CD14-positive monocyte (primary cell): ENCODE results near the gene ARL15. TPM values are rescaled to one million over a fixed set of nuclear protein-coding genes. Genes with fewer than 3 reads are reported as not detected.
A peak's percentile ranks its signal among the peaks of the same experiment; 100 is the strongest.

ENCODE experiments used
- DNase-seq, 3 donors: peaks; one replicate each; pipeline ENCODE4 v3.0.0-alpha.2; 2011 to 2022
- H2AFZ ChIP-seq: 2 replicates; pipeline ENCODE4 v1.6.0; 2012; ENCODE audit warnings: mild to moderate bottlenecking, low read depth, low read length, inconsistent platforms; ENCODE audit not compliant: insufficient read depth, poor library complexity, severe bottlenecking
- H3K27ac ChIP-seq, 2 donors: 1 replicate in 1 of 2; 2 replicates in 1 of 2; pipeline ENCODE4 v1.5.1; 2012 to 2013; ENCODE audit warnings: low read length in 2 of 2, control low read depth in 1 of 2, inconsistent platforms in 1 of 2, low read depth in 1 of 2, mild to moderate bottlenecking in 1 of 2
- H3K27me3 ChIP-seq, 2 donors: one replicate each; pipeline versions ENCODE4 v1.6.0 to v1.6.1; 2011 to 2013; ENCODE audit warnings: low read length in 2 of 2; ENCODE audit not compliant: control insufficient read depth in 2 of 2, insufficient read depth in 2 of 2
- H3K36me3 ChIP-seq, 2 donors: replicated peaks in 1 of 2; 1 replicate in 1 of 2; 2 replicates in 1 of 2; pipeline versions ENCODE4 v1.5.1 to v1.6.1; 2012 to 2013; ENCODE audit warnings: low read length in 2 of 2, control low read depth in 1 of 2, inconsistent platforms in 1 of 2, mild to moderate bottlenecking in 1 of 2; ENCODE audit not compliant: insufficient read depth in 2 of 2, control insufficient read depth in 1 of 2
- H3K4me1 ChIP-seq, 2 donors: 1 replicate in 1 of 2; 2 replicates in 1 of 2; pipeline versions ENCODE4 v1.5.1 to v1.6.1; 2012 to 2013; ENCODE audit warnings: low read length in 2 of 2, control low read depth in 1 of 2, inconsistent platforms in 1 of 2, mild to moderate bottlenecking in 1 of 2, moderate library complexity in 1 of 2; ENCODE audit not compliant: insufficient read depth in 2 of 2, control insufficient read depth in 1 of 2
- H3K4me2 ChIP-seq: replicated peaks from 2 replicates; pipeline ENCODE3; 2012; ENCODE audit warnings: low read length, moderate library complexity, mild to moderate bottlenecking; ENCODE audit not compliant: poor library complexity, severe bottlenecking; ENCODE audit errors: extremely low read depth
- H3K4me3 ChIP-seq, 3 experiments: fragments of 200-600 bp in 1 of 3; sonication (generic) in 1 of 3; replicated peaks in 1 of 3; 1 replicate in 2 of 3; 2 replicates in 1 of 3; pipeline ENCODE4 v1.5.1; 2011 to 2013; ENCODE audit warnings: low read length in 3 of 3, mild to moderate bottlenecking in 3 of 3, control low read depth in 2 of 3, low read depth in 2 of 3, inconsistent platforms in 1 of 3, moderate library complexity in 1 of 3
- H3K79me2 ChIP-seq: 2 replicates; pipeline ENCODE4 v1.6.0; 2012; ENCODE audit warnings: mild to moderate bottlenecking, control low read depth, inconsistent platforms, low read length, moderate library complexity; ENCODE audit not compliant: insufficient read depth
- H3K9ac ChIP-seq: 2 replicates; pipeline ENCODE4 v1.6.0; 2017; ENCODE audit warnings: low read length, mild to moderate bottlenecking; ENCODE audit not compliant: insufficient read depth, poor library complexity, severe bottlenecking
- H3K9me3 ChIP-seq, 2 donors: replicated peaks in 1 of 2; 1 replicate in 1 of 2; 2 replicates in 1 of 2; pipeline versions ENCODE4 v1.5.1 to v1.6.1; 2012 to 2013; ENCODE audit warnings: low read length in 2 of 2, control low read depth in 1 of 2; ENCODE audit not compliant: control insufficient read depth in 1 of 2, insufficient read depth in 1 of 2
- H4K20me1 ChIP-seq: 2 replicates; pipeline ENCODE4 v1.6.0; 2012; ENCODE audit warnings: mild to moderate bottlenecking, low read length, control low read depth, moderate library complexity; ENCODE audit not compliant: insufficient read depth
- H3K27ac Mint-ChIP-seq, 7 donors: one replicate each; pipeline ENCODE4 v1.8.0; 2020; ENCODE audit warnings: mild to moderate bottlenecking in 7 of 7, mixed read lengths in 7 of 7, moderate library complexity in 6 of 7, inconsistent platforms in 2 of 7
- H3K27me3 Mint-ChIP-seq, 3 donors: one replicate each; pipeline ENCODE4 v1.8.0; 2021 to 2022; ENCODE audit warnings: low read depth in 3 of 3, mild to moderate bottlenecking in 3 of 3, mixed read lengths in 3 of 3, moderate library complexity in 3 of 3, inconsistent platforms in 1 of 3
- H3K36me3 Mint-ChIP-seq, 2 donors: one replicate each; pipeline ENCODE4 v1.8.0; 2020; ENCODE audit warnings: mixed read lengths in 2 of 2, inconsistent platforms in 1 of 2, mild to moderate bottlenecking in 1 of 2
- H3K4me1 Mint-ChIP-seq: one replicate; pipeline ENCODE4 v1.8.0; 2020; ENCODE audit warnings: mild to moderate bottlenecking, mixed read lengths
- H3K4me3 Mint-ChIP-seq, 2 donors: one replicate each; pipeline ENCODE4 v1.8.0; 2020; ENCODE audit warnings: mild to moderate bottlenecking in 2 of 2, mixed read lengths in 2 of 2, moderate library complexity in 1 of 2
- H3K9me3 Mint-ChIP-seq, 7 donors: one replicate each; pipeline ENCODE4 v1.8.0; 2020 to 2022; ENCODE audit warnings: mixed read lengths in 7 of 7, mild to moderate bottlenecking in 6 of 7, moderate library complexity in 6 of 7, inconsistent platforms in 2 of 7
- CTCF ChIP-seq: fragments of 200-600 bp; IDR thresholded peaks from one replicate; pipeline ENCODE4 v1.8.0; 2022; ENCODE audit warnings: antibody characterized with exemption, mild to moderate bottlenecking
- WGBS: methylation state at CpG from one replicate; pipeline ENCODE4 v1.1.5; 2013; ENCODE audit warnings: missing lambda C conversion rate; ENCODE audit not compliant: insufficient coverage; 5-methylcytosine and 5-hydroxymethylcytosine counted together
- intact Hi-C, 2 donors: fragments of 100-400 bp; cut with micrococcal nuclease; formaldehyde crosslinking; loops; one replicate each; pipeline versions ENCODE4 v1.15.0 to v1.15.1; 2023
- polyA plus RNA-seq, 3 donors: library from polyadenylated mRNA; depleted of rRNA in 1 of 3; unstranded in 2 of 3; stranded (reverse) in 1 of 3; fragments of 300-500 nt in 2 of 3; fragments of >200 nt in 1 of 3; fragmentation: Illumina TruSeq in 2 of 3; gene quantifications; 1 replicate in 2 of 3; 2 replicates in 1 of 3; pipeline ENCODE4 v1.2.3, GENCODE V29; 2012 to 2021

The ARL15 gene
- polyA plus RNA-seq, 3 donors = 10.5 to 27.6 (median 18.0) TPM

- peak overlapping the region in 1 of 7 donors; percentile 20 for H3K27ac Mint-ChIP-seq
- H3K27me3 Mint-ChIP-seq = peaks cover 0 to 1% (median 1%) of the 10 kb centered on the region in 3 donors
These were observed 84.2 kb downstream of the ARL15 start for GRCh38 chr5:54226215-54226614.

DNA sequence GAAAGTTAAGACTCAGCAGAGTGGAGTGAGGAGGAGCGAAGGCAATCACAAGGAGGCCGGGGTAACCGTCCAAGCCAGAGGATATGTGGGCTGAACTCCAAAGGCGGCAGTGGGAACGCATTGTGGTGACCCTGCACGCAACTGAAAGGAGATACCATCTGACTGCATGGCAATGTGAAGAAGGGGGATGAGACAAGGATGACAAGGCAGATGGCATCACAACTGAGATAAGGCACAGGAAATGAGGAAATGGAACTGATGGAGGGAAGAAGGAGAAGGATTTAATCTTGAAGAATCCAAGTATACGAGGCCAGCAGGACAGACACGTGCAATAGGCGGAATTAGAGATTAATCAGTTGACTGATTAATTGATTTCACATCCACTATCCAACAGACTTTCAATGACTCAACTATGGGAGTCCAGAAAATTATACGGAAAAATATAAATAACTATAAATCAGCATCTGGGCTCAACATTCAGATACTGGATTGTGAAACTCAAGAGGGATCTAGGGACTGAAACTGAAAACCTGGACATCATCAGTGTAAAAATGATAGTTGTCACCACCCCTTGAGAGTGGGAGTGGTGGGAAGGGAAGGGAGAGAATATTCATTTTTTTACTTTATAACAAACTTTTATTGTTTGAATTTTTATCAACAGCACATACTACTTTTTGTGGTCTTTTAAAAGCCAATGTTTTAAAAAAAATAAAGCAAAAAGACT is 86.1 kb downstream of the ARL15 start:
- no peak overlapping the region for H3K4me3 ChIP-seq
- H3K9ac ChIP-seq = no peak overlapping the region
- H3K4me1 ChIP-seq = no peaks in the 10 kb centered on the region
- Mint-ChIP-seq H3K9me3 (peaks cover 0 to 2% (median 0%) of the 10 kb centered on the region in 7 donors), H3K27me3 (peaks cover 0 to 1% (median 1%) of the 10 kb centered on the region in 3 donors), H3K4me1 (peaks cover 15% of the 10 kb centered on the region), H3K27ac (no peak overlapping the region), H3K4me3 (no peak overlapping the region), H3K36me3 (no peaks in the 10 kb centered on the region)
- no peaks in the 10 kb centered on the region for H3K27me3 ChIP-seq
- no peak for DNase-seq
- TF ChIP-seq CTCF = no peak
- H3K9me3 ChIP-seq = no peaks in the 10 kb centered on the region
- no peak overlapping the region for H2AFZ ChIP-seq
- 90% methylated on average over 6 of the region's 10 CpGs for WGBS
- no peaks in the 10 kb centered on the region for H3K36me3 ChIP-seq
- peaks cover 9% of the 10 kb centered on the region for H3K79me2 ChIP-seq
- intact Hi-C loops = no loop called here
- no peak overlapping the region for H3K27ac ChIP-seq
- H3K4me2 ChIP-seq = no peak overlapping the region
- peaks cover 86% of the 10 kb centered on the region for H4K20me1 ChIP-seq

More at GRCh38 chr5:54226215-54226614, 84.2 kb downstream of the ARL15 start:
- intact Hi-C loops = no loop called here
- H3K4me3 ChIP-seq = no peak overlapping the region
- H4K20me1 ChIP-seq = peaks cover 90% of the 10 kb centered on the region
- H3K27ac ChIP-seq = no peak overlapping the region
- Mint-ChIP-seq H3K36me3 (no peaks in the 10 kb centered on the region), H3K4me1 (peaks cover 15% of the 10 kb centered on the region), H3K9me3 (peaks cover 0 to 2% (median 0%) of the 10 kb centered on the region in 7 donors), H3K4me3 (no peak overlapping the region)
- DNase-seq = no peak
- peaks cover 9% of the 10 kb centered on the region for H3K79me2 ChIP-seq
- H3K36me3 ChIP-seq = no peaks in the 10 kb centered on the region
- no peak overlapping the region for H3K4me2 ChIP-seq
- no peak overlapping the region for H3K9ac ChIP-seq
- no peak overlapping the region for H2AFZ ChIP-seq
- 56% methylated on average over 3 of the region's 5 CpGs for WGBS
- no peaks in the 10 kb centered on the region for H3K9me3 ChIP-seq
- H3K27me3 ChIP-seq = no peaks in the 10 kb centered on the region
- no peak for TF ChIP-seq CTCF
- H3K4me1 ChIP-seq = no peaks in the 10 kb centered on the region
